ENCODE results near the gene SRSF12. TPM values are rescaled to one million over a fixed set of nuclear protein-coding genes. Genes with fewer than 3 reads are reported as not detected.

SRSF12 gene
- total RNA-seq, result not detected in 2 replicates
- 0.05 TPM for total RNA-seq (2013)
- not detected in 2 replicates for polyA plus RNA-seq
- polyA minus RNA-seq, result not detected in 2 replicates

DNA sequence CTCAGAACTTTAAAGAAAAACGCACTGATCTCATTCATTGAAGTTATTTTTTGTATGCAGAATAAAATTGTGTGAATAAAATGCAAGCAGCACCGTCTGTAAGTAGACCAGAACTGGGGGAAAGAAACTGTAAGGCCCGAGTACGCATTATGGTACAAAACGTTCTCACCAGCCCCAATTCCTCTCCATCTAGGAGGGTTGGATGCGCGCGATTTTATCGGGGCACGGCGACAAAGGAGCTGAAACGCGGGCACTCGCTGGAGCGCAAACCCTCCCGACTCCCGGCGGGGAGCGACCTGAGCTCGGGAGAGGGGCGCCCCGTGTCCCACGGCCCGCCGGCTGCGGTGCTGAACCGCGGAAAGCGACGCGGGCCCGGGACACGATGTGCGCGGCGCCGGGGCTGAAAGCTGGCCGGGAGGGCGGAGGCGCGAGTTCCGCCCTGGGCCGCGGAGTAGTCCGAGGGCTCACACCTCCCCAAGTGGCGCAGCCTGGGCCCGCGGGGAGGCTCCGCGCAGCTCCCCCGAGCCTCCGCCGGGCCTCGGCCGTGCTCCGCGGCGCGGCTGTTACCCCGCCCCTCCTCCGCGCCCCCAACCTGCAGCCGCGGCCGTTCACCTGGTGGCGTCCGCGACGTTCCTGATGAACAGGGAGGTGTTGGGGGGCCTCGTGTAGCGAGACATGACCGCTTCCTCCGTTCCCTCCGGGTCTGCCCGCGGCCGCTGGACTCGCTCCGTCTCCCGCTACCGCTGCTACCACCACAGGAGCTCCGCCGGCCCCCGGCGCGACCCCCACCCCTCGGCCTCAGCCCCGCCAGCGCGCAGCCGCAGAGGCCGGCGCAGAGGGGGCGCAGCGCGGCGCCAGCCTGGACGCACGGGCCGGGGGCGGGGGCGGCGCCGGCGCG lies at the start of gene SRSF12:
SRSF12 (minus strand) TSS at position 861 of the 898 bp plus-strand sequence; CDS start at position 677, 184 bp downstream.
- ChIA-PET CTCF (interaction anchor here (1.2 to 1.4 kb wide), 3 partner anchors 34 to 135 kb away, joined by 3 to 7 read pairs (median 3); partner anchors contain the start of gene PNRC1), POLR2A (interaction anchor here (0.7 to 0.9 kb wide), 3 partner anchors 37 to 240 kb away, joined by 3 read pairs; partner anchors contain the start of gene PNRC1)
- Histone ChIP-seq H3K4me1 (ENCODE audit: control insufficient read depth in 2 of 2, insufficient read depth in 2 of 2, low read length in 2 of 2) (peaks cover 6 to 10% of the 10 kb centered on the region in 2 donors), H3K4me3 (ENCODE audit: control extremely low read depth in 1 of 5, extremely low read depth in 1 of 5, insufficient read depth in 1 of 5, low read depth in 2 of 5, low read length in 4 of 5) (peak within 1 kb of the TSS; percentile 36 to 67 (median 61)), H3K79me2 (ENCODE audit: control insufficient read depth, insufficient read depth, low read length) (peaks cover 3% of the 10 kb centered on the region), H3K9ac (ENCODE audit: low read length) (peak within 1 kb of the TSS; percentile 71), H4K20me1 (ENCODE audit: control insufficient read depth, insufficient read depth, low read length, poor library complexity, severe bottlenecking) (no peaks in the 10 kb centered on the region), H3K27me3 (replicated peaks in 1 of 4; ENCODE audit: control extremely low read depth in 1 of 4, control insufficient read depth in 3 of 4, insufficient read depth in 4 of 4, low read length in 3 of 4) (peaks cover 0 to 14% (median 2%) of the 10 kb centered on the region in 4 experiments), H2AFZ (ENCODE audit: insufficient read depth, low read depth, low read length, poor library complexity, severe bottlenecking) (peak within 1 kb of the TSS; percentile 80), H3K36me3 (replicated peaks in 1 of 2; ENCODE audit: control extremely low read depth in 1 of 2, control insufficient read depth in 1 of 2, extremely low read depth in 1 of 2, insufficient read depth in 2 of 2, low read length in 1 of 2) (no peaks in the 10 kb centered on the region), H3K4me2 (replicated peaks; ENCODE audit: low read depth, low read length, poor library complexity, severe bottlenecking) (peak within 1 kb of the TSS; percentile 95), H3K27ac (ENCODE audit: low read length in 2 of 2) (no peak within 1 kb of the TSS), H3K9me3 (ENCODE audit: control extremely low read depth in 1 of 3, control insufficient read depth in 2 of 3, insufficient read depth in 1 of 3, low read length in 2 of 3) (no peaks in the 10 kb centered on the region)
- Mint-ChIP-seq H3K4me1 (peaks cover 9% of the 10 kb centered on the region), H3K27ac (peak within 1 kb of the TSS; percentile 20), H3K4me3 (peak within 1 kb of the TSS; percentile 83), H3K9me3 (ENCODE audit: insufficient read depth) (peaks cover 2% of the 10 kb centered on the region), H3K27me3 (peaks cover 18% of the 10 kb centered on the region)
- DNase-seq (peak; percentile 57), ATAC-seq (ENCODE audit: low read depth) (peak; percentile 83)
- intact Hi-C loops (cut with micrococcal nuclease), result loop anchor here (2.0 kb wide), 1 partner anchor 29 kb away; the partner anchor contains the start of gene PM20D2
- WGBS (ENCODE audit: insufficient coverage), result under 1% methylated on average over 101 of the region's 106 CpGs
- TF ChIP-seq EZH2 (IDR thresholded peaks at IDR 0.05; ENCODE audit: borderline replicate concordance, insufficient read depth, low read depth, low read length, poor library complexity, severe bottlenecking), result no peak
- TF ChIP-seq, protein P1, sequence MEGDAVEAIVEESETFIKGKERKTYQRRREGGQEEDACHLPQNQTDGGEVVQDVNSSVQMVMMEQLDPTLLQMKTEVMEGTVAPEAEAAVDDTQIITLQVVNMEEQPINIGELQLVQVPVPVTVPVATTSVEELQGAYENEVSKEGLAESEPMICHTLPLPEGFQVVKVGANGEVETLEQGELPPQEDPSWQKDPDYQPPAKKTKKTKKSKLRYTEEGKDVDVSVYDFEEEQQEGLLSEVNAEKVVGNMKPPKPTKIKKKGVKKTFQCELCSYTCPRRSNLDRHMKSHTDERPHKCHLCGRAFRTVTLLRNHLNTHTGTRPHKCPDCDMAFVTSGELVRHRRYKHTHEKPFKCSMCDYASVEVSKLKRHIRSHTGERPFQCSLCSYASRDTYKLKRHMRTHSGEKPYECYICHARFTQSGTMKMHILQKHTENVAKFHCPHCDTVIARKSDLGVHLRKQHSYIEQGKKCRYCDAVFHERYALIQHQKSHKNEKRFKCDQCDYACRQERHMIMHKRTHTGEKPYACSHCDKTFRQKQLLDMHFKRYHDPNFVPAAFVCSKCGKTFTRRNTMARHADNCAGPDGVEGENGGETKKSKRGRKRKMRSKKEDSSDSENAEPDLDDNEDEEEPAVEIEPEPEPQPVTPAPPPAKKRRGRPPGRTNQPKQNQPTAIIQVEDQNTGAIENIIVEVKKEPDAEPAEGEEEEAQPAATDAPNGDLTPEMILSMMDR (IDR thresholded peaks at IDR 0.05), result no peak

DNA sequence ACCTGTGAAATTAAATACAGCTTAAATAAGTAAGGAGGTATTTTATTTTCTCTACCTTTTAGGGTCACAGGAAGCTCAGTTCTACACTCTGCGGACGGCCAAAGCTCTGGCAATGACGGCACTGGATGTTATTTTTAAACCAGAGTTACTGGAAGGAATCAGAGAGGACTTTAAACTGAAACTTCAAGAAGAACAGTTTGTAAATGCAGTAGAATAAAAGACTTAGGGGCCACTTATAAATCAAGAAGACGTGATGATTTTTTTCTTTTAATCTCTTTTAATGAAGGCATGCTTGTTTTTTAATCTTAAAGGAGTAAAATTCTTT lies 44.1 kb upstream of the SRSF12 start:
- Mint-ChIP-seq H3K27me3 (no peaks in the 10 kb centered on the region), H3K9me3 (ENCODE audit: insufficient read depth) (no peaks in the 10 kb centered on the region), H3K4me1 (no peaks in the 10 kb centered on the region), H3K27ac (no peak overlapping the region), H3K4me3 (no peak overlapping the region)
- H4K20me1 ChIP-seq (ENCODE audit: control insufficient read depth, insufficient read depth, low read length, poor library complexity, severe bottlenecking), result no peaks in the 10 kb centered on the region
- no peak for TF ChIP-seq EZH2 (IDR thresholded peaks at IDR 0.05; ENCODE audit: borderline replicate concordance, insufficient read depth, low read depth, low read length, poor library complexity, severe bottlenecking)
- TF ChIP-seq, protein P1 (IDR thresholded peaks at IDR 0.05), result no peak
- DNase-seq (no peak), ATAC-seq (ENCODE audit: low read depth) (no peak)
- intact Hi-C loops (cut with micrococcal nuclease), result no loop called here
- no peak overlapping the region for H3K9ac ChIP-seq (ENCODE audit: low read length)
- H3K27me3 ChIP-seq (replicated peaks in 1 of 4; ENCODE audit: control extremely low read depth in 1 of 4, control insufficient read depth in 3 of 4, insufficient read depth in 4 of 4, low read length in 3 of 4), result no peaks in the 10 kb centered on the region
- ChIA-PET POLR2A (no interaction called here), CTCF (no interaction called here)
- no peak overlapping the region for H3K27ac ChIP-seq (ENCODE audit: low read length in 2 of 2)
- no peak overlapping the region for H2AFZ ChIP-seq (ENCODE audit: insufficient read depth, low read depth, low read length, poor library complexity, severe bottlenecking)
- peaks cover 10 to 30% of the 10 kb centered on the region in 2 experiments for H3K36me3 ChIP-seq (replicated peaks in 1 of 2; ENCODE audit: control extremely low read depth in 1 of 2, control insufficient read depth in 1 of 2, extremely low read depth in 1 of 2, insufficient read depth in 2 of 2, low read length in 1 of 2)
- H3K9me3 ChIP-seq (ENCODE audit: control extremely low read depth in 1 of 3, control insufficient read depth in 2 of 3, insufficient read depth in 1 of 3, low read length in 2 of 3), result peaks cover 0 to 1% (median 0%) of the 10 kb centered on the region in 3 donors
- H3K79me2 ChIP-seq (ENCODE audit: control insufficient read depth, insufficient read depth, low read length), result no peaks in the 10 kb centered on the region
- no peak overlapping the region for H3K4me2 ChIP-seq (replicated peaks; ENCODE audit: low read depth, low read length, poor library complexity, severe bottlenecking)
- H3K4me3 ChIP-seq (ENCODE audit: control extremely low read depth in 1 of 5, extremely low read depth in 1 of 5, insufficient read depth in 1 of 5, low read depth in 2 of 5, low read length in 4 of 5), result no peak overlapping the region
- WGBS (ENCODE audit: insufficient coverage), result 83% methylated on average over 1 of the region's 4 CpGs
- H3K4me1 ChIP-seq (ENCODE audit: control insufficient read depth in 2 of 2, insufficient read depth in 2 of 2, low read length in 2 of 2), result no peaks in the 10 kb centered on the region
